Myocyte (in vitro differentiated cells): Measurements from ENCODE around the gene HIC1. TPM values are rescaled to one million over a fixed set of nuclear protein-coding genes. Genes with fewer than 3 reads are reported as not detected.

Experiments used
- DNase-seq: peaks from one replicate; pipeline ENCODE4 v3.0.0-alpha.2; 2012; ENCODE audit warnings: low read depth
- microRNA counts: library from miRNA; unstranded; fragments of <30 nt; microRNA quantifications from one replicate; lab custom pipeline; 2016
- microRNA-seq: library from miRNA; unstranded; fragments of <30 nt; microRNA quantifications from one replicate; pipeline ENCODE4, GENCODE V29; 2016
- total RNA-seq: library from RNA; depleted of rRNA; stranded (reverse); fragments of >200 nt; gene quantifications from 2 replicates; pipeline ENCODE4 v1.2.3, GENCODE V29; 2014

Gene HIC1
- total RNA-seq, 1 donor from 2014 or later, result 2.9 TPM

DNA sequence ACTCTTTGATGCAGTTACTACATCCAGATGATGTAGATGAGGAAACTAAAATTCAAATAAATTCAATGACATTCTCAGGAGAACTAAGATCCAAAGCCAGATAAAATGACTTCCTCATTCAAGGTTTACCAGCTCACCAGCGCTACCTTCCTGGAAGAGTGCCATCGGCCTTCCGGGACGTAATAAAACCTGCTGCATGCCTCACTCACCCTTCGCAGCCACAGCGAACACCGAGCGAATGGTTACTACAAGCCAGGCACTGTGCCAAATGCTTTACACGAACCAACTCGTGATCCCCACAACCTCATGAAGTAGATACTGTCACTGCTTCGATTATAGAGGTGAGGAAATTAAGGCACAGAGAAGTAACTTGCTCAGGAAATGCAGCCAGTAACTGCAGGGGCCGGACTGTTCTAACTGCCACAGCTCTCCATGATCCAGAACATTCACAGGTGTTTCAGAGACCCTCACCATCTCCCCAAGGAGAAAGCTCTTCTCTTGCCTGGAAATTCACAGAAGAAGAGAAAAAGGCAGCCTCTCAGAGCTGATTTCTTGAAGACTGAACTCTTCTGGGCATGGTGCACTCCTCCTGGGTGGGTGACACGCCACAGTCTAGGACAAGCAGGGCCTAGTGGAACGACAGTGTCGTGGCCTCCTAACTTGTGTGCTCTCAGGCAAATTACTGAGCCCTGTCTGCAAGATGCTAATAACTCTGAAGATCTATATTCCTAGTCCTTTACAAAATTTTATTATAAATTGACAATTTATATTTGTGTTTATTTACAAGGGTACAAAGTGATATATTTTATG, 46.8 kb downstream of the HIC1 start:
- no peak for DNase-seq

DNA sequence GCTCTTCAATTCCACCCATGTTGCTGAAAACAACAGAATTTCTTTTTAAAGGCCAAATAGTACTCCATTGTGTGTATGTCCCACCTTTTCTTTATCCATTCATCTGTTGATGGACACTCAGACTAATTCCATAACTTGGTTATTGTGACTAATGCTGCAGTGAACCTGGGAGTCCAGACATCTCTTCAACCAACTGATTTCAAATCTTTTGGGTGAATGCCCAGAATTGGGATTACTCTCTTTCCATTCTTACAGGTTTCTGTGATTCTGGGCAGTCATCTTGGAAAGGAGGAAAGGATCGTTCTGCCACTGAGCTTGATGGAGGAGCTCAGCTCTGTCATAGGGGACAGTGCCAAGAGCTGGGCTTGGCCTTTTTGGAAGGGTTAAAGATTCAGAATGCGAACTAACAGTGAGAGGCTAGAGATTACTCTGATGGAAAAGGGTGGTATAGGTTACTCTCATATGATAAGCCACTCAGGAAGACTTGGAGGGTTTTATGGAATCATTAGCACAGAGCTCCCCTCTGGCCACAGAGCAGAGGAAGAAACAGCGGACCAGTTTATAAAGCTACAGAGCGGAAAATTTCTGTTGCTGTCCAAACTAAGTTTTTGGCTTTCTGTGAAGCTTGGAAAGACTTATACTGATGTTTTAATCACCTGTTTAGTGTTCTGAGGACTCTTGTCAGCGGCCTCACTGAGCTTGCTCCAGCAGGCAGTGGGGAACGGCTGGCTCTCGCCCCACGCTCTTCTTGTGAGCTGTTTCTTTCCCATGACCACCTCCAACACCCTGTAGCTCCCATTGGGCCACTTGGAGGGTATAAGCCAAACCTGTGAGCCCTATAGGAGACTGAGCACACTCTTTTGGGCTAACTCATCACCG, 48.3 kb downstream of the HIC1 start:
- no peak for DNase-seq

DNA sequence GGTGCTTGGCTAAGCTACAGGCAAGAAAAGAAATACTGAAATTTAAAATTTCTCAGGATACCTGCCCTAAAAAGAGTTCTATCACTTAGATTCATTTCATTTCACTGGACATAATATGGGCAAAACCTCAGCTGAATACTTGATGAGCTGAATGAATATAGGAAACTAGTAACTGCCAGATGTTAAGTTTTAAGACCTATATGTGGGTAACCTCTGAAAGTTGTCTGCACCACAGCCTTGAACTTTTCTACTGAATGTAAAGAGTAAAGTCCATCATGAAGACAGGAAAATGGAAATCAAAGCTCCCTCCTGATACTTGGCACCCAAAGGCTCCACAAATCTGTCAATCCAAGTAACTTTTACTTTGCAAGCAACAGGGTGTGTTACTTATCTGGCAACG, 50.8 kb downstream of the HIC1 start:
- DNase-seq, result no peak

DNA sequence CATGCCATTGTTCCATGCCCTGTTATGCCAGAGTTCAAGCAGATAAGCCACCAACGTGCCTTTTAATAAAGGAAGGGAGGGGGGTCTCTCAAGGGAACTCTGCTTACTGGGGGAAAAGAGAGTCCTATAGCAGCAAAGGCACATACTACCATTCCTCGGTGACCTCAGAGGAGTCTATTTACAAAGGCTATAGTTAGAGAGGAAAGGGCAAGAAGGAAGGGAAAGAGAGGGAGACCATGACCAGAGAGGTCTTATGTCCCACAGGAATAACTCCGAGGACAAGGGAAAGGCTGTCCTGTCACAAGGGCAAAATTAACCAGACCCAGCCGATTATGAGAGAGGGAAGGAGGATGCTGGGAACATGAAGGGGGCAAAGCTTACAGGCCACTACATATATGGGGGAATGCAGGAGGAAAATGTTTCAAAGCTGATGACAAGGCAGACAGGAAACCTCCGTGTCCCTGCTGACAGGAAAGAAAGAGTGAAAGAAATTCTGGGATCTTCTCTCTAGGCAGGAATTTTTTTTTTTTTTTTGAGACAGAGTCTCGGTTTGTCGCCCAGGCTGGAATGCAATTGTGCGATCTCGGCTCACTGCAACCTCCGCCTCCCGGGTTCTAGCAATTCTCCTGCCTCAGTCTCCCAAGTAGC, 51.5 kb downstream of the HIC1 start:
- DNase-seq, result no peak

DNA sequence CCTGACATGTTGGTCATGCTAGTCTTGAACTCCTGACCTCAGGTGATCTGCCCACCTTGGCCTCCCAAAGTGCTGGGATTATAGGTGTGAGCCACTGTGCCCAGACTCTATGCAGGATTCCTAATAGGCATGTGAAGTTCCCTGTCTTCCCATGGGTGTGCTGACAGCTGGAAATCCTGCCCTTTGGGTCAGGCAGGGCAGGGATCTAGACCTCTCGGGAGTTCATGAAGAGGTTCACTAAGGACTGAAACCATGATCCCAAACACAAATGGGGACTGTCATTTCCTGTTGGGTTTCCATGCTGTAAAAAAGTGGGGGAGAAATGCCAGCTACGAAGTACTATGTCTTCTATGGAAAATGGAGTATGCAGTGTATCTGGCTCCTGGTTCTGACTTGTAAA, 52.1 kb downstream of the HIC1 start:
- DNase-seq, result no peak

DNA sequence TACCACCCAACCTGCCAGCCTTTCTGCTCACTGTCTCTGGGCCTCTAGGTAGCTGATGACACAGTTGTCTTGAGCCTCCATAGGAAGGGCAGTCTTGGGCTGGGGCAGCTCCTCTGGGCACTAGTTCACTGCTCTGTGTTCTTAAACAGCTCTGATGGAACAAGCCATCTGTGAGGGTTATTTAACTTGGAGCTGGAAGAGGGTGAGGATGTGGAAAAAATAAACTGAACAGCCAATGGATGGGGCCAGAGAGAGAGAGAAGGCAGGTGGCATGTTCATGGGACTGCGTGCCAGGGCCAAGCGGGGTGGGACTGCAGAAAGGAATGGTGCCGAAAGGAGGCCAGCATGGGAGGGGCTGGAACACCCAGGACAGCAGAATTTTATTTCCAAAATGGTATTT, 52.6 kb downstream of the HIC1 start:
- peak; percentile 37 for DNase-seq

DNA sequence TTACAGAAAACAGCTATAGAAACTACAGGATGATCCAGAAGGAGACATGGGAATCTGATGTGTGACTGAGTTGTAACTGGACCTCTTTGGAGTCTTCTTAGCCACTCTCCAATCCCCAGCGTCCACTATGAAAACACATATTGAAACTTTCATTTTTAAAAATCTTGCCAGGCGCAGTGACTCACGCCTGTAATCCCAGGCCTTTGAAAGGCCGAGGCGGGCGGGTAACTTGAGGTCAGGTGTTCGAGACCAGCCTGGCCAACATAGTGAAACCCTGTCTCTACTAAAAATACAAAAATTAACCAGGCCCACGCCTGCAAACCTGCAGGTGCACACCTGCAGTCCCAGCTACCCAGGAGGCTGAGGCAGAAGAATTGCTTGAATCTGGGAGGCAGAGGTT, 53.3 kb downstream of the HIC1 start:
- DNase-seq, result no peak

DNA sequence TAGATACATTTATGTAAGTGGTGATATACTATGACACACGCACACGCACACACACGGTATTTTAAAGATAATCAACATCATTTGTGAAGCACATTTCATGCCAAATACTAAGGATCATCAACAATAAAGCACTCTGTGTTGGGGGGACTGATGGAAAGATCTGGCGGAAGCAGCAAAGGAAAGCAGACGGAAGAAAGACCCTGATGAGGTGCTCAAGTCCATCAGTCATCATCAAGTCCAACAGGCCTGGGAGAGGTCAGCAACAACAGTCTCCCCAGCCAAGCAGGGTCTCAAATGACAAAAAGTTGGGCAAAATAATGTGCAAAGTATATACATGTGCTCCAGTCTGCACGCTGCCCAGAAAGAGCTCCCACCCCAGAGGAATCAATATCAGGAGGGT, 55.5 kb downstream of the HIC1 start:
- no peak for DNase-seq

DNA sequence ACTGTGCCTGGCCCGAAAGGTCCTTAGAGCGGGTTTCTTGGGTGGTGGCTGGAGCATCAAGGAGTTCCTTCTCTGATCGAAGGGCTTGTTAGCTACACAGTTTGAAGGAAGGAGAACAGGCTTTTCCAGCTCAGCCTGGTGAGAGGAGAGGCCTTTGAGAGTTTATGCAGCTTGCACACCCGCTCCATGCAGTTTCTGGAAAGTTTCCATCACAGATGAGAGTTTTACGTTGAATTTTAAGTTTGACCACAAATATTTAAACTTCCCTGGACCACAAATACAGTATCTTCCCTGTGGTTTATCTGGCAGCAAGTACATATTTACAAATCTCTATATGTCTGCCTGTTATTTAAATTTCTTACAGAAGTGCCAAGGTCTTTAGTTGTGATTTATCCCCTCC, 56.8 kb downstream of the HIC1 start:
- DNase-seq, result no peak

MicroRNAs encoded within 50 kb of the gene (microRNA counts, 767-probe panel; counts per million panel counts)
- microRNA hsa-miR-132-3p (lab: Ali Mortazavi, UCI), result not detected
- not detected for microRNA hsa-miR-212-3p (lab: Ali Mortazavi, UCI)

Small RNA genes within 50 kb of the gene (microRNA-seq; reads per million reads assigned to microRNA genes)
- gene MIR132 (314 reads per million, percentile 67 among the genes with 10 or more reads in this experiment), gene MIR212 (6.3 reads per million, percentile 26 among the genes with 10 or more reads in this experiment)

Other genes with a start within 250 kb of the HIC1 start
- gene SMYD4, start 225.2 kb upstream of the HIC1 start, total RNA-seq, result 6.8 and 8.8 TPM in 2 replicates
- gene RPA1, start 225.1 kb upstream of the HIC1 start, total RNA-seq, result 11.3 and 11.6 TPM in 2 replicates
- 0.96 and 1.9 TPM in 2 replicates for gene RTN4RL1, start 29.8 kb upstream of the HIC1 start, total RNA-seq
- gene DPH1, start 24.9 kb upstream of the HIC1 start, total RNA-seq, result 36.1 and 39.4 TPM in 2 replicates
- 43.9 and 53.7 TPM in 2 replicates for gene OVCA2, start 13.1 kb upstream of the HIC1 start, total RNA-seq
- gene SMG6, start 248.7 kb downstream of the HIC1 start, total RNA-seq, result 22.9 and 25.2 TPM in 2 replicates
- gene SRR, start 248.8 kb downstream of the HIC1 start, total RNA-seq, result 30.7 and 38.0 TPM in 2 replicates